ENCODE data around the gene PSMD8. TPM values are rescaled to one million over a fixed set of nuclear protein-coding genes. Genes with fewer than 3 reads are reported as not detected.

PSMD8 gene
- total RNA-seq, 1 experiment from 2014 or later: 289 TPM

GRCh38 chr19:38375748-38376147 is 1.4 kb downstream of the PSMD8 start:
- H3K9me3 Mint-ChIP-seq (ENCODE audit: unreplicated experiment): no peaks in the 10 kb centered on the region
- CTCF ChIA-PET: interaction anchor here (0.7 to 1.6 kb wide), 7 partner anchors 9 to 1086 kb away, joined by 3 to 8 read pairs (median 3); partner anchors contain the start of gene FAM98C
- H3K36me3 Mint-ChIP-seq (ENCODE audit: insufficient read depth, unreplicated experiment): peaks cover 44% of the 10 kb centered on the region
- no TSS peak for BruUV-seq (replicated peaks)
- TF ChIP-seq CTCF (IDR thresholded peaks at IDR 0.05; ENCODE audit: unreplicated experiment): no peak
- peaks cover 19% of the 10 kb centered on the region for H3K4me1 Mint-ChIP-seq (ENCODE audit: insufficient read depth, unreplicated experiment)
- H3K27me3 Mint-ChIP-seq (ENCODE audit: insufficient read depth, unreplicated experiment): no peaks in the 10 kb centered on the region
- peak overlapping the region; percentile 84 for H3K4me3 Mint-ChIP-seq (ENCODE audit: unreplicated experiment)
- POLR2A ChIA-PET: interaction anchor here (0.5 to 3.8 kb wide), 14 partner anchors 9 to 661 kb away, joined by 3 to 49 read pairs (median 8); partner anchors contain the start of genes C19orf33, CATSPERG, EIF3K and FAM98C
- no peak for DNase-seq (ENCODE audit: unreplicated experiment)
- intact Hi-C loops (cut with micrococcal nuclease): loop anchor here (1.0 kb wide), 1 partner anchor 12 kb away; no protein-coding TSS in a partner anchor
- peak overlapping the region; percentile 98 for H3K27ac Mint-ChIP-seq (ENCODE audit: low read depth, unreplicated experiment)

- Mint-ChIP-seq H3K4me3 (ENCODE audit: unreplicated experiment) (peak overlapping the region; percentile 84), H3K27me3 (ENCODE audit: insufficient read depth, unreplicated experiment) (no peaks in the 10 kb centered on the region), H3K9me3 (ENCODE audit: unreplicated experiment) (no peaks in the 10 kb centered on the region), H3K36me3 (ENCODE audit: insufficient read depth, unreplicated experiment) (peaks cover 48% of the 10 kb centered on the region), H3K27ac (ENCODE audit: low read depth, unreplicated experiment) (peak overlapping the region; percentile 63), H3K4me1 (ENCODE audit: insufficient read depth, unreplicated experiment) (peaks cover 19% of the 10 kb centered on the region)
- DNase-seq (ENCODE audit: unreplicated experiment): no peak
- intact Hi-C loops (cut with micrococcal nuclease): no loop called here
- no peak for TF ChIP-seq CTCF (IDR thresholded peaks at IDR 0.05; ENCODE audit: unreplicated experiment)
- POLR2A ChIA-PET: interaction anchor here (1.3 to 3.8 kb wide), 5 partner anchors 12 to 477 kb away, joined by 6 to 49 read pairs (median 37); partner anchors contain the start of genes C19orf33, CATSPERG, GGN and SPINT2
- no TSS peak for BruUV-seq (replicated peaks)
- CTCF ChIA-PET: interaction anchor here (0.9 to 1.6 kb wide), 4 partner anchors 8 to 131 kb away, joined by 3 to 8 read pairs (median 5); partner anchors contain the start of gene FAM98C
Measured at GRCh38 chr19:38376576-38376975, 2.2 kb downstream of the PSMD8 start.

GRCh38 chr19:38377052-38377451 is 2.7 kb downstream of the PSMD8 start:
- Mint-ChIP-seq H3K9me3 (ENCODE audit: unreplicated experiment) (no peaks in the 10 kb centered on the region), H3K27me3 (ENCODE audit: insufficient read depth, unreplicated experiment) (no peaks in the 10 kb centered on the region), H3K27ac (ENCODE audit: low read depth, unreplicated experiment) (peak overlapping the region; percentile 63), H3K4me3 (ENCODE audit: unreplicated experiment) (peak overlapping the region; percentile 84), H3K36me3 (ENCODE audit: insufficient read depth, unreplicated experiment) (peaks cover 53% of the 10 kb centered on the region), H3K4me1 (ENCODE audit: insufficient read depth, unreplicated experiment) (peaks cover 19% of the 10 kb centered on the region)
- no peak for DNase-seq (ENCODE audit: unreplicated experiment)
- ChIA-PET CTCF (interaction anchor here (0.6 to 1.6 kb wide), 2 partner anchors 132 to 140 kb away, joined by 3 to 7 read pairs; no protein-coding TSS in a partner anchor), POLR2A (interaction anchor here (0.7 to 1.4 kb wide), 2 partner anchors 10 to 67 kb away, joined by 3 to 4 read pairs; partner anchors contain the start of gene GGN)
- intact Hi-C loops (cut with micrococcal nuclease): no loop called here
- no TSS peak for BruUV-seq (replicated peaks)
- no peak for TF ChIP-seq CTCF (IDR thresholded peaks at IDR 0.05; ENCODE audit: unreplicated experiment)

GRCh38 chr19:38378866-38379265 is 4.5 kb downstream of the PSMD8 start:
- CTCF ChIA-PET: interaction anchor here (0.6 kb wide), 1 partner anchor 497 kb away, joined by 3 read pairs; no protein-coding TSS in a partner anchor
- intact Hi-C loops (cut with micrococcal nuclease): no loop called here
- no peaks in the 10 kb centered on the region for H3K9me3 Mint-ChIP-seq (ENCODE audit: unreplicated experiment)
- no peak for TF ChIP-seq CTCF (IDR thresholded peaks at IDR 0.05; ENCODE audit: unreplicated experiment)
- H3K4me3 Mint-ChIP-seq (ENCODE audit: unreplicated experiment): no peak overlapping the region
- POLR2A ChIA-PET: no interaction called here
- H3K27ac Mint-ChIP-seq (ENCODE audit: low read depth, unreplicated experiment): no peak overlapping the region
- H3K36me3 Mint-ChIP-seq (ENCODE audit: insufficient read depth, unreplicated experiment): peaks cover 71% of the 10 kb centered on the region
- peaks cover 19% of the 10 kb centered on the region for H3K4me1 Mint-ChIP-seq (ENCODE audit: insufficient read depth, unreplicated experiment)
- no peak for DNase-seq (ENCODE audit: unreplicated experiment)
- no TSS peak for BruUV-seq (replicated peaks)
- H3K27me3 Mint-ChIP-seq (ENCODE audit: insufficient read depth, unreplicated experiment): no peaks in the 10 kb centered on the region

All from MCF 10A (cell line).